DOHH2 (cell line): ENCODE data around the gene ADAMTSL1.

Experiments used
- H3F3A ChIP-seq: fragments of 200-600 bp; sonication (generic), shearing (Covaris generic); 2 replicates; pipeline ENCODE4 v1.6.0; 2016; ENCODE audit warnings: antibody characterized with exemption, mild to moderate bottlenecking; ENCODE audit not compliant: control insufficient read depth, insufficient read depth
- H3K27ac ChIP-seq: fragments of 200-600 bp; sonication (generic); 2 replicates; pipeline ENCODE4 v1.5.1; 2014; ENCODE audit warnings: low read depth, mild to moderate bottlenecking, low read length, moderate library complexity
- H3K27me3 ChIP-seq: fragments of 200-600 bp; sonication (generic); 2 replicates; pipeline ENCODE4 v1.6.1; 2014; ENCODE audit warnings: mild to moderate bottlenecking, low read length, mixed read lengths; ENCODE audit not compliant: control insufficient read depth
- H3K36me3 ChIP-seq: fragments of 200-600 bp; sonication (generic); 2 replicates; pipeline ENCODE4 v1.6.1; 2014; ENCODE audit warnings: mild to moderate bottlenecking, low read length, moderate library complexity, mixed read lengths; ENCODE audit not compliant: control insufficient read depth
- H3K4me1 ChIP-seq: fragments of 200-600 bp; sonication (generic); 2 replicates; pipeline ENCODE4 v1.6.1; 2014; ENCODE audit warnings: mild to moderate bottlenecking, low read length, mixed read lengths; ENCODE audit not compliant: control insufficient read depth
- H3K4me2 ChIP-seq: fragments of 200-600 bp; sonication (generic); 2 replicates; pipeline ENCODE4 v1.6.0; 2014; ENCODE audit warnings: mild to moderate bottlenecking, low read length, moderate library complexity
- H3K4me3 ChIP-seq: fragments of 200-600 bp; sonication (generic); 2 replicates; pipeline ENCODE4 v1.5.1; 2014; ENCODE audit warnings: mild to moderate bottlenecking, low read length, mixed read lengths
- H3K79me2 ChIP-seq: fragments of 200-600 bp; sonication (generic); 2 replicates; pipeline ENCODE4 v1.6.1; 2014; ENCODE audit warnings: mild to moderate bottlenecking, low read length, mixed read lengths; ENCODE audit not compliant: control insufficient read depth
- H3K9me2 ChIP-seq: fragments of 200-600 bp; sonication (generic); replicated peaks from 2 replicates; pipeline ENCODE4 v1.6.1; 2014; ENCODE audit warnings: mild to moderate bottlenecking, low read length, mixed read lengths; ENCODE audit not compliant: control insufficient read depth
- H3K9me3 ChIP-seq: fragments of 200-600 bp; sonication (generic); 2 replicates; pipeline ENCODE4 v1.6.1; 2014; ENCODE audit warnings: antibody characterized with exemption, low read length, mixed read lengths; ENCODE audit not compliant: control insufficient read depth, insufficient read depth
- H4K20me1 ChIP-seq: fragments of 200-600 bp; sonication (generic); 2 replicates; pipeline ENCODE4 v1.6.0; 2014; ENCODE audit warnings: low read depth, mild to moderate bottlenecking, antibody characterized with exemption, low read length, moderate library complexity; ENCODE audit not compliant: control insufficient read depth, insufficient read depth
- EZH2phosphoT487 ChIP-seq: fragments of 200-600 bp; sonication (generic); IDR thresholded peaks from 2 replicates; pipeline ENCODE4 v1.6.1; 2017; ENCODE audit warnings: borderline replicate concordance, mild to moderate bottlenecking, antibody characterized with exemption, low read length, moderate library complexity, mixed read lengths
- TF ChIP-seq, protein P1 (sequence below): fragments of 200-600 bp; sonication (generic); IDR thresholded peaks from one replicate; pipeline ENCODE4 v1.5.1; 2014; ENCODE audit warnings: antibody characterized with exemption, mild to moderate bottlenecking, low read depth, low read length; ENCODE audit not compliant: poor library complexity, severe bottlenecking

ADAMTSL1 gene, protein sequence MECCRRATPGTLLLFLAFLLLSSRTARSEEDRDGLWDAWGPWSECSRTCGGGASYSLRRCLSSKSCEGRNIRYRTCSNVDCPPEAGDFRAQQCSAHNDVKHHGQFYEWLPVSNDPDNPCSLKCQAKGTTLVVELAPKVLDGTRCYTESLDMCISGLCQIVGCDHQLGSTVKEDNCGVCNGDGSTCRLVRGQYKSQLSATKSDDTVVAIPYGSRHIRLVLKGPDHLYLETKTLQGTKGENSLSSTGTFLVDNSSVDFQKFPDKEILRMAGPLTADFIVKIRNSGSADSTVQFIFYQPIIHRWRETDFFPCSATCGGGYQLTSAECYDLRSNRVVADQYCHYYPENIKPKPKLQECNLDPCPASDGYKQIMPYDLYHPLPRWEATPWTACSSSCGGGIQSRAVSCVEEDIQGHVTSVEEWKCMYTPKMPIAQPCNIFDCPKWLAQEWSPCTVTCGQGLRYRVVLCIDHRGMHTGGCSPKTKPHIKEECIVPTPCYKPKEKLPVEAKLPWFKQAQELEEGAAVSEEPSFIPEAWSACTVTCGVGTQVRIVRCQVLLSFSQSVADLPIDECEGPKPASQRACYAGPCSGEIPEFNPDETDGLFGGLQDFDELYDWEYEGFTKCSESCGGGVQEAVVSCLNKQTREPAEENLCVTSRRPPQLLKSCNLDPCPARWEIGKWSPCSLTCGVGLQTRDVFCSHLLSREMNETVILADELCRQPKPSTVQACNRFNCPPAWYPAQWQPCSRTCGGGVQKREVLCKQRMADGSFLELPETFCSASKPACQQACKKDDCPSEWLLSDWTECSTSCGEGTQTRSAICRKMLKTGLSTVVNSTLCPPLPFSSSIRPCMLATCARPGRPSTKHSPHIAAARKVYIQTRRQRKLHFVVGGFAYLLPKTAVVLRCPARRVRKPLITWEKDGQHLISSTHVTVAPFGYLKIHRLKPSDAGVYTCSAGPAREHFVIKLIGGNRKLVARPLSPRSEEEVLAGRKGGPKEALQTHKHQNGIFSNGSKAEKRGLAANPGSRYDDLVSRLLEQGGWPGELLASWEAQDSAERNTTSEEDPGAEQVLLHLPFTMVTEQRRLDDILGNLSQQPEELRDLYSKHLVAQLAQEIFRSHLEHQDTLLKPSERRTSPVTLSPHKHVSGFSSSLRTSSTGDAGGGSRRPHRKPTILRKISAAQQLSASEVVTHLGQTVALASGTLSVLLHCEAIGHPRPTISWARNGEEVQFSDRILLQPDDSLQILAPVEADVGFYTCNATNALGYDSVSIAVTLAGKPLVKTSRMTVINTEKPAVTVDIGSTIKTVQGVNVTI (N-terminal part only)

GRCh38 chr9:18473652-18474279 is at the start of gene ADAMTSL1:
Gene ADAMTSL1, plus strand, starts transcription at chr9:18474153. Its CDS starts 80 bp downstream, at chr9:18474233.
- no peaks in the 10 kb centered on the region for H3K9me2 ChIP-seq
- H3K9me3 ChIP-seq: no peaks in the 10 kb centered on the region
- H4K20me1 ChIP-seq: no peaks in the 10 kb centered on the region
- H3K4me2 ChIP-seq: no peak within 1 kb of the TSS
- H3F3A ChIP-seq: no peaks in the 10 kb centered on the region
- no peaks in the 10 kb centered on the region for H3K79me2 ChIP-seq
- H3K27me3 ChIP-seq: peaks cover 26% of the 10 kb centered on the region
- H3K4me3 ChIP-seq: no peak within 1 kb of the TSS
- no peaks in the 10 kb centered on the region for H3K36me3 ChIP-seq
- H3K27ac ChIP-seq: no peak within 1 kb of the TSS
- no peak for TF ChIP-seq EZH2phosphoT487
- TF ChIP-seq, protein P1, sequence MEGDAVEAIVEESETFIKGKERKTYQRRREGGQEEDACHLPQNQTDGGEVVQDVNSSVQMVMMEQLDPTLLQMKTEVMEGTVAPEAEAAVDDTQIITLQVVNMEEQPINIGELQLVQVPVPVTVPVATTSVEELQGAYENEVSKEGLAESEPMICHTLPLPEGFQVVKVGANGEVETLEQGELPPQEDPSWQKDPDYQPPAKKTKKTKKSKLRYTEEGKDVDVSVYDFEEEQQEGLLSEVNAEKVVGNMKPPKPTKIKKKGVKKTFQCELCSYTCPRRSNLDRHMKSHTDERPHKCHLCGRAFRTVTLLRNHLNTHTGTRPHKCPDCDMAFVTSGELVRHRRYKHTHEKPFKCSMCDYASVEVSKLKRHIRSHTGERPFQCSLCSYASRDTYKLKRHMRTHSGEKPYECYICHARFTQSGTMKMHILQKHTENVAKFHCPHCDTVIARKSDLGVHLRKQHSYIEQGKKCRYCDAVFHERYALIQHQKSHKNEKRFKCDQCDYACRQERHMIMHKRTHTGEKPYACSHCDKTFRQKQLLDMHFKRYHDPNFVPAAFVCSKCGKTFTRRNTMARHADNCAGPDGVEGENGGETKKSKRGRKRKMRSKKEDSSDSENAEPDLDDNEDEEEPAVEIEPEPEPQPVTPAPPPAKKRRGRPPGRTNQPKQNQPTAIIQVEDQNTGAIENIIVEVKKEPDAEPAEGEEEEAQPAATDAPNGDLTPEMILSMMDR: no peak
- H3K4me1 ChIP-seq: no peaks in the 10 kb centered on the region

GRCh38 chr9:18427691-18428090 is 46.3 kb upstream of the ADAMTSL1 start:
- Histone ChIP-seq H3F3A (no peaks in the 10 kb centered on the region), H3K27ac (no peak overlapping the region), H3K4me3 (no peak overlapping the region), H3K4me2 (no peak overlapping the region), H3K79me2 (no peaks in the 10 kb centered on the region), H3K9me2 (no peaks in the 10 kb centered on the region), H3K4me1 (no peaks in the 10 kb centered on the region), H3K9me3 (no peaks in the 10 kb centered on the region), H3K27me3 (no peaks in the 10 kb centered on the region), H3K36me3 (no peaks in the 10 kb centered on the region), H4K20me1 (no peaks in the 10 kb centered on the region)
- no peak for TF ChIP-seq EZH2phosphoT487
- TF ChIP-seq, protein P1: no peak

- no peak overlapping the region for H3K27ac ChIP-seq
- H3K4me1 ChIP-seq: no peaks in the 10 kb centered on the region
- no peaks in the 10 kb centered on the region for H3K9me3 ChIP-seq
- H3K79me2 ChIP-seq: no peaks in the 10 kb centered on the region
- no peaks in the 10 kb centered on the region for H3F3A ChIP-seq
- no peaks in the 10 kb centered on the region for H3K9me2 ChIP-seq
- TF ChIP-seq, protein P1: no peak
- no peak for TF ChIP-seq EZH2phosphoT487
- H3K4me2 ChIP-seq: no peak overlapping the region
- H3K27me3 ChIP-seq: no peaks in the 10 kb centered on the region
- no peaks in the 10 kb centered on the region for H4K20me1 ChIP-seq
- H3K36me3 ChIP-seq: no peaks in the 10 kb centered on the region
- H3K4me3 ChIP-seq: no peak overlapping the region
These were observed 45.3 kb upstream of the ADAMTSL1 start for GRCh38 chr9:18428661-18429060.
